AG04449 (cell line): ENCODE measurements around the gene ATP6V0A1.

Source experiments
- CTCF ChIA-PET: fragments of 350-600 bp; formaldehyde crosslinking; extraction: SDS; loops from one replicate; lab custom pipeline; 2021; ENCODE audit warnings: antibody characterized with exemption; lab: Yijun Ruan, JAX
- POLR2A ChIA-PET: fragments of 400-600, 350-600 bp; formaldehyde crosslinking; extraction: SDS; loops from one replicate; lab custom pipeline; 2020; ENCODE audit warnings: antibody characterized with exemption, inconsistent platforms; lab: Yijun Ruan, JAX
- DNase-seq: peaks from one replicate; pipeline ENCODE4 v3.0.0-alpha.2; 2010; ENCODE audit warnings: low read depth, low spot score
- H3K4me3 ChIP-seq: 2 replicates; pipeline ENCODE4 v1.5.1; 2011; ENCODE audit warnings: low read depth, mild to moderate bottlenecking, control low read depth, low read length
- TF ChIP-seq, protein P1 (sequence below): IDR thresholded peaks from one replicate; pipeline ENCODE4 v1.5.1; 2011; ENCODE audit warnings: mild to moderate bottlenecking, moderate library complexity, low read length, control low read depth, inconsistent platforms; ENCODE audit not compliant: insufficient read depth; ENCODE audit errors: missing control alignments

The ATP6V0A1 gene

GRCh38 chr17:42485680-42486079 is 27.0 kb downstream of the ATP6V0A1 start:
- ChIA-PET POLR2A (no interaction called here), CTCF (interaction anchor here (0.9 to 1.4 kb wide), 3 partner anchors 21 to 173 kb away, joined by 3 to 4 read pairs (median 3); no protein-coding TSS in a partner anchor)
- H3K4me3 ChIP-seq = no peak overlapping the region
- no peak for DNase-seq
- TF ChIP-seq, protein P1, sequence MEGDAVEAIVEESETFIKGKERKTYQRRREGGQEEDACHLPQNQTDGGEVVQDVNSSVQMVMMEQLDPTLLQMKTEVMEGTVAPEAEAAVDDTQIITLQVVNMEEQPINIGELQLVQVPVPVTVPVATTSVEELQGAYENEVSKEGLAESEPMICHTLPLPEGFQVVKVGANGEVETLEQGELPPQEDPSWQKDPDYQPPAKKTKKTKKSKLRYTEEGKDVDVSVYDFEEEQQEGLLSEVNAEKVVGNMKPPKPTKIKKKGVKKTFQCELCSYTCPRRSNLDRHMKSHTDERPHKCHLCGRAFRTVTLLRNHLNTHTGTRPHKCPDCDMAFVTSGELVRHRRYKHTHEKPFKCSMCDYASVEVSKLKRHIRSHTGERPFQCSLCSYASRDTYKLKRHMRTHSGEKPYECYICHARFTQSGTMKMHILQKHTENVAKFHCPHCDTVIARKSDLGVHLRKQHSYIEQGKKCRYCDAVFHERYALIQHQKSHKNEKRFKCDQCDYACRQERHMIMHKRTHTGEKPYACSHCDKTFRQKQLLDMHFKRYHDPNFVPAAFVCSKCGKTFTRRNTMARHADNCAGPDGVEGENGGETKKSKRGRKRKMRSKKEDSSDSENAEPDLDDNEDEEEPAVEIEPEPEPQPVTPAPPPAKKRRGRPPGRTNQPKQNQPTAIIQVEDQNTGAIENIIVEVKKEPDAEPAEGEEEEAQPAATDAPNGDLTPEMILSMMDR = no peak

DNA sequence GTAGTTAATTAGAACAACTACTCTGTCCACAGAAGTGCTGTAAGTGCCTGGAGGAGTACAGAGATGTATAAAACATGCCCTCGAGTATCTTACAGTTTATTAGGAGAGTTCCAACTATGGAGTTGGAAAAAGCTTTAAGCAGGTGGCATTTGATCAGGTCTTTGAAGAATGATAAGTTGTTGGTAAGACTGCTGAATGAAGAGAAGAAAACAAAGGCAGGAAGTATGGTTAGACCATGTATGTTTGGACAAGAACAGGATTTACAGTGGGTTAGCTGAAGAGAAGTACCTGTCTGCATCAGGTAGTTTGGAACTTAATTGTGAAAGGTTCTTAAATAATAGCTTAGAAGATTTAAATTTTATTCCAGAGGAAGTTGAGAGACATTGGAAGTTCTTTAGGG is 29.4 kb downstream of the ATP6V0A1 start:
- TF ChIP-seq, protein P1 = no peak
- CTCF ChIA-PET = interaction anchor here (0.7 to 1.7 kb wide), 3 partner anchors 9 to 30 kb away, joined by 3 to 5 read pairs (median 4); no protein-coding TSS in a partner anchor
- POLR2A ChIA-PET = no interaction called here
- no peak for DNase-seq
- H3K4me3 ChIP-seq = no peak overlapping the region

- DNase-seq = no peak
- TF ChIP-seq, protein P1 = no peak
- POLR2A ChIA-PET = no interaction called here
- CTCF ChIA-PET = interaction anchor here (0.8 to 1.8 kb wide), 5 partner anchors 21 to 171 kb away, joined by 3 to 4 read pairs (median 3); no protein-coding TSS in a partner anchor
- H3K4me3 ChIP-seq = no peak overlapping the region
These were observed 34.6 kb downstream of the ATP6V0A1 start for GRCh38 chr17:42493319-42493718.

DNA sequence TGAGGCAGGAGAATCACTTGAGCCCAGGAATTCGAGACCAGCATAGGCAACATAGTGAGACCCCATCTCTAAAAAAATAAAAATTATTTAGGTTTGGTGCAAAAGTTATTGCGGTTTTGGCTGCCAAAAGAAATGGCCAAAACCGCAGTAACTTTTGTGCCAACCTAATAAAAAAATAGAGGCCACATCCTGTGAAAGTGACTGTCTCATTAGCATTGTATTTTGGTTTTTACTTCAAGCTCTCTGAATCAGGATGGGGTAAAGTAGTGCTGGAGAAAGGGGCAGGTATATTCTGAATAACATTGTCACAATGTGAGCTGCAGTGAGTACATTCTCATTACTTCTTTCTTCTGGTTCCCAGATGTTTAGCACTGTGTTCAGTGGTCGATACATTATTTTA is 36.0 kb downstream of the ATP6V0A1 start:
- H3K4me3 ChIP-seq = no peak overlapping the region
- CTCF ChIA-PET = interaction anchor here (0.8 to 1.8 kb wide), 5 partner anchors 8 to 172 kb away, joined by 3 to 6 read pairs (median 4); no protein-coding TSS in a partner anchor
- TF ChIP-seq, protein P1 = no peak
- POLR2A ChIA-PET = interaction anchor here (0.6 kb wide), 1 partner anchor 361 kb away, joined by 3 read pairs; no protein-coding TSS in a partner anchor
- DNase-seq = no peak

DNA sequence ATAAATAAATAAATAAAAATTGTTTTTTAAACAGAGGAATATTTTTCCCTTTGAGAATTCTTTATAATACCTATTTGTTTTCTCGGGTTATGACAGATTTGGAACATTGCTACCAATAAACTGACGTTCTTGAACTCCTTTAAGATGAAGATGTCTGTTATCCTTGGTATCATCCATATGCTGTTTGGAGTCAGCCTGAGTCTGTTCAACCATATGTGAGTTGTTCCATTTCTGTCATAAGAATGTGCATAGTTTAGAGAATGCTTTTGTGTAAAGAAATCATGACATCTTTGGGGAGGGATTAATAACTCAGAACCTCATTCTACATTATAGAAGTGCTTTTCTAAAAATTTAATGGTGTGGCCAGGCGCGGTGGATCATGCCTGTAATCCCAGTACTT is 40.1 kb downstream of the ATP6V0A1 start:
- TF ChIP-seq, protein P1 = no peak
- no peak for DNase-seq
- ChIA-PET POLR2A (no interaction called here), CTCF (no interaction called here)
- H3K4me3 ChIP-seq = no peak overlapping the region

GRCh38 chr17:42502091-42502490 is 43.4 kb downstream of the ATP6V0A1 start:
- ChIA-PET CTCF (no interaction called here), POLR2A (no interaction called here)
- no peak for DNase-seq
- TF ChIP-seq, protein P1 = no peak
- H3K4me3 ChIP-seq = no peak overlapping the region
